Measurements from ENCODE around the gene SMIM33. TPM values are rescaled to one million over a fixed set of nuclear protein-coding genes. Genes with fewer than 3 reads are reported as not detected.

The SMIM33 gene
- total RNA-seq, 2 donors from 2014 or later, result 3.4 to 5.9 TPM

GRCh38 chr5:139453683-139454567, 16.9 kb upstream of the SMIM33 start:
- H3K27ac ChIP-seq, result no peak overlapping the region
- no peaks in the 10 kb centered on the region for H3K36me3 ChIP-seq
- H3K9ac ChIP-seq (ENCODE audit: low read depth in 2 of 2, low read length in 2 of 2), result no peak overlapping the region
- no peaks in the 10 kb centered on the region for H3K9me3 ChIP-seq
- DNase-seq, result no peak
- no peaks in the 10 kb centered on the region for H3K27me3 ChIP-seq
- peaks cover 3% of the 10 kb centered on the region for H3K4me1 ChIP-seq
- intact Hi-C loops (cut with DNase I), result no loop called here
- no peak overlapping the region for H3K4me3 ChIP-seq
- TF ChIP-seq CTCF (IDR thresholded peaks at IDR 0.05), result no peak

- Histone ChIP-seq H3K9me3 (no peaks in the 10 kb centered on the region), H3K9ac (ENCODE audit: low read depth in 2 of 2, low read length in 2 of 2) (no peak overlapping the region), H3K36me3 (no peaks in the 10 kb centered on the region), H3K4me3 (no peak overlapping the region), H3K4me1 (peaks cover 11% of the 10 kb centered on the region), H3K27ac (no peak overlapping the region), H3K27me3 (no peaks in the 10 kb centered on the region)
- no peak for TF ChIP-seq CTCF (IDR thresholded peaks at IDR 0.05)
- intact Hi-C loops (cut with DNase I), result no loop called here
- no peak for DNase-seq
Measured at GRCh38 chr5:139454568-139455290, 16.1 kb upstream of the SMIM33 start.

- no peak for TF ChIP-seq CTCF (IDR thresholded peaks at IDR 0.05)
- DNase-seq, result no peak
- intact Hi-C loops (cut with DNase I), result no loop called here
Measured at GRCh38 chr5:139456776-139457175, 14.0 kb upstream of the SMIM33 start.

DNA sequence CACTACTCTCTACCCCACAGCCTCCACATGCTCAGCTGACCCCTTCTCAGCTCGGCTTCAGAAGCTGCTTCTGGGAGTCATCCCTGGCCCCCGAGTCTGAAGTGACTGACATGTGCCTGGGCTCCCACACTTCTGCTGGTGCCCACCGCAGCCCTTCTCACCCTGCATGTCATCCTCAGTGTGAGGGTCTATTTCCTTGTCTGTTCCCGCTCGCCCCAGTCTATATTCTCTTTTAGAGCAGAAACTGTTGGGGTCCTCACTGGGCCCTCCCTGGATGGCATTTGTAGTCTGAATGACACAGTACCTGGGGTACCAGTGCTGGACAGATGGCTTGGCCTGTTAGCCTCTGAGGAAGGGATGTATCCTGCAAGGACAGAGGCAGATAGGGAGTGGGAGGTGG, 13.6 kb upstream of the SMIM33 start:
- no peak for DNase-seq
- Histone ChIP-seq H3K27me3 (no peaks in the 10 kb centered on the region), H3K27ac (no peak overlapping the region), H3K9me3 (no peaks in the 10 kb centered on the region), H3K9ac (ENCODE audit: low read depth in 2 of 2, low read length in 2 of 2) (no peak overlapping the region), H3K36me3 (no peaks in the 10 kb centered on the region), H3K4me1 (peaks cover 11% of the 10 kb centered on the region), H3K4me3 (no peak overlapping the region)
- intact Hi-C loops (cut with DNase I), result no loop called here
- TF ChIP-seq CTCF (IDR thresholded peaks at IDR 0.05), result no peak

More at GRCh38 chr5:139456776-139457175, 14.0 kb upstream of the SMIM33 start:
- Histone ChIP-seq H3K9me3 (no peaks in the 10 kb centered on the region), H3K36me3 (no peaks in the 10 kb centered on the region), H3K27me3 (no peaks in the 10 kb centered on the region), H3K9ac (ENCODE audit: low read depth in 2 of 2, low read length in 2 of 2) (no peak overlapping the region), H3K4me1 (peaks cover 11% of the 10 kb centered on the region), H3K27ac (no peak overlapping the region), H3K4me3 (no peak overlapping the region)

DNA sequence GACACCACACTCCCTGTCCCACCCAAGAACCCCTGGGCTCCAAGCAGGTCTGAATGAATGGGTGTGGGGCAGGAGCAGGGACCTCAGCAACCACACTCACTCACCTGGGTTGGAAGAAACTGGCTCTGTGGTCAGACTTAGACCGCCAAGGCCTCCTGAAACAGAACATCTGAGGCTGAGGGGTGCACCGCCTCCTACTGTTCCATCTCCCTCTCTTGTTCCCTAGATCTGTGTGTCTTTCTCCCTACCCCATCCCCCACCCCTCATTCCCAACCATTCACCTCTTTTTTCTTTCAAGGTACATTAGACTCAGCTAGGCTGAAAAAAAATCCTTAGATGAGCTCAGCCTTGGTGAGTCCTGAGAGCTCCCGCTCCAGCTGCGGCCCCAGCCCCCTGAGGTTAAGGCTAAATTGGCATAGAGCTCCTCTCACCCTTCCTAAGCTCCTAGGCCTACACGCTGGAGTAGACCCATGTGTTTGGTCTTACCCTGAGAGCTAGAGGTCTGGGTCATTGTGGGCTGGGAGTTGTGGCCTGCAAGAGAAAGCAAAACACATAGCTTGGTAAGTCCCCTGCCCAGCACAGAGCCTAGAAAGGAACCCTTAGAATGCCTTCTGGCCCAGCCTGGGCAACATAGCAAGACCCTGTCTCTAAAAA, 13.0 kb upstream of the SMIM33 start:
- Histone ChIP-seq H3K4me1 (peaks cover 11% of the 10 kb centered on the region), H3K9me3 (no peaks in the 10 kb centered on the region), H3K4me3 (no peak overlapping the region), H3K9ac (ENCODE audit: low read depth in 2 of 2, low read length in 2 of 2) (no peak overlapping the region), H3K27me3 (no peaks in the 10 kb centered on the region), H3K36me3 (no peaks in the 10 kb centered on the region), H3K27ac (no peak overlapping the region)
- no peak for TF ChIP-seq CTCF (IDR thresholded peaks at IDR 0.05)
- intact Hi-C loops (cut with DNase I), result no loop called here
- no peak for DNase-seq

All from colonic mucosa (tissue), 4 donors.